Spleen (tissue), 7 donors: ENCODE data around the gene TMA7.
"Not testable (repeated sequence)": the region's sequence is repeated elsewhere in the genome, so short reads cannot be mapped to it uniquely, and the experiment has no call there.

Experiments used
- CTCF ChIP-seq, 11 experiments: fragments of 200-600 bp in 7 of 11; fragments of 450-650 bp in 4 of 11; sonication (generic) in 4 of 11; IDR thresholded peaks in 8 of 11; conservative IDR thresholded peaks in 3 of 11; 1 replicate in 7 of 11; 2 replicates in 4 of 11; pipeline versions ENCODE4 v1.4.0 to v1.8.0; 2016 to 2021; ENCODE audit warnings: antibody characterized with exemption in 11 of 11, inconsistent platforms in 4 of 11, mild to moderate bottlenecking in 1 of 11
- POLR2A ChIP-seq, 3 donors: fragments of 450-650 bp; IDR thresholded peaks; one replicate each; pipeline ENCODE4 v1.5.1; 2017; ENCODE audit warnings: antibody characterized with exemption in 3 of 3, mild to moderate bottlenecking in 1 of 3
- donor health status: DM: no; HTN: no; CAD: no; lungs with moderate emphysema.
- donor health status: DM: no; HTN: no; CAD: no.
- donor health status: DM: no; HTN: no; CAD: no.

GRCh38 chr3:48474031-48474430 is 34.0 kb downstream of the TMA7 start:
- TF ChIP-seq CTCF (IDR thresholded peaks at IDR 0.05 in 8 of 11, conservative IDR thresholded peaks at IDR 0.05 in 3 of 11); POLR2A (IDR thresholded peaks at IDR 0.05): not testable (repeated sequence)
